ENCODE measurements around the gene POLR2H.

DNA sequence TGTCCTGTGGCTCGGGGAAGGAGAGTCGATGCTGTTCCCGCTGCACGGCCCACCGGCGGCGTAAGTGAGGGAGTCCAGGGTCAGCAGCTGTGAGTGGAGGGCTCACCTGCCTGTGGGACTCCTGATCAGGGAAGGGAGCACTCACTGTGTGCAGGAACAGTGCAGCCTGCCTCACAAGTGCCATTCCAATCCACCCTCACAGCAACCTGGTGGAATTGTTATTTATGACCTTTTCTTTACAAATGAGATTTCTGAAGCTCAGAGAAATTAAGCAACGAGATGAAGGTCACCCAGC lies 27.4 kb downstream of the POLR2H start:
- TF ChIP-seq EZH2phosphoT487 (IDR thresholded peaks at IDR 0.05; ENCODE audit: insufficient read depth, low read depth) (no peak), EZH2 (IDR thresholded peaks at IDR 0.05; ENCODE audit: insufficient read depth, poor library complexity, severe bottlenecking) (no peak)

Data from GM23248 (cell line).